Upper lobe of left lung (tissue), 4 donors: Measurements from ENCODE around the gene GRIK2.

Source experiments
- CTCF ChIP-seq, 6 experiments: fragments of 450-650 bp in 4 of 6; fragments of 200-600 bp in 2 of 6; sonication (generic) in 2 of 6; IDR thresholded peaks; one replicate each; pipeline ENCODE4 v1.5.1; 2016 to 2019; ENCODE audit warnings: antibody characterized with exemption in 6 of 6
- EP300 ChIP-seq, 4 donors: sonication (generic); formaldehyde crosslinking; IDR thresholded peaks; one replicate each; pipeline ENCODE4 v1.5.1; 2017; ENCODE audit warnings: antibody characterized with exemption in 4 of 4, control low read depth in 2 of 4
- POLR2A ChIP-seq, 4 donors: fragments of 450-650 bp; IDR thresholded peaks; one replicate each; pipeline ENCODE4 v1.5.1; 2016 to 2017; ENCODE audit warnings: antibody characterized with exemption in 4 of 4, mild to moderate bottlenecking in 2 of 4
- POLR2AphosphoS5 ChIP-seq, 2 donors: sonication (generic); formaldehyde crosslinking; IDR thresholded peaks; one replicate each; pipeline ENCODE4 v1.5.1; 2017; ENCODE audit warnings: antibody characterized with exemption in 2 of 2

- TF ChIP-seq CTCF (IDR thresholded peaks at IDR 0.05): no peak
- no peak for TF ChIP-seq POLR2AphosphoS5 (IDR thresholded peaks at IDR 0.05)
- no peak for TF ChIP-seq POLR2A (IDR thresholded peaks at IDR 0.05)
- TF ChIP-seq EP300 (IDR thresholded peaks at IDR 0.05): no peak
Observed at GRCh38 chr6:101607111-101607690, 213.7 kb downstream of the GRIK2 start.
